Endothelial cell (in vitro differentiated cells): ENCODE results near the gene CR1L. TPM values are rescaled to one million over a fixed set of nuclear protein-coding genes. Genes with fewer than 3 reads are reported as not detected.
"Not testable (repeated sequence)": the region's sequence is repeated elsewhere in the genome, so short reads cannot be mapped to it uniquely, and the experiment has no call there.

Experiments
- DNase-seq: peaks from one replicate; pipeline ENCODE4 v3.0.0; 2021; ENCODE audit warnings: low spot score
- H3K27ac Mint-ChIP-seq: one replicate; pipeline ENCODE4 v1.8.0; 2021; ENCODE audit warnings: mixed read lengths, inconsistent platforms; ENCODE audit not compliant: unreplicated experiment
- H3K27me3 Mint-ChIP-seq: one replicate; pipeline ENCODE4 v1.8.0; 2021; ENCODE audit warnings: mild to moderate bottlenecking, moderate library complexity, mixed read lengths, inconsistent platforms; ENCODE audit not compliant: unreplicated experiment
- H3K36me3 Mint-ChIP-seq: one replicate; pipeline ENCODE4 v1.8.0; 2021; ENCODE audit warnings: mild to moderate bottlenecking, low read depth, mixed read lengths, inconsistent platforms; ENCODE audit not compliant: unreplicated experiment
- H3K4me1 Mint-ChIP-seq: one replicate; pipeline ENCODE4 v1.8.0; 2021; ENCODE audit warnings: mild to moderate bottlenecking, mixed read lengths, inconsistent platforms; ENCODE audit not compliant: unreplicated experiment
- H3K4me3 Mint-ChIP-seq: one replicate; pipeline ENCODE4 v1.8.0; 2021; ENCODE audit warnings: mild to moderate bottlenecking, mixed read lengths, inconsistent platforms; ENCODE audit not compliant: unreplicated experiment
- H3K9me3 Mint-ChIP-seq: one replicate; pipeline ENCODE4 v1.8.0; 2021; ENCODE audit warnings: mixed read lengths, inconsistent platforms; ENCODE audit not compliant: unreplicated experiment
- total RNA-seq: library from RNA; stranded (reverse); fragmentation: NEBNext Ultra II Directional; extraction: Animal tissue kit (Norgen Biotek cat#: 25700); gene quantifications from one replicate; pipeline ENCODE4 v1.2.1, GENCODE V29; 2021; ENCODE audit not compliant: unreplicated experiment
- TF ChIP-seq, protein P1 (sequence below): fragments of 200-600 bp; sonication (generic); IDR thresholded peaks from one replicate; pipeline ENCODE4 v1.5.0; 2021; ENCODE audit warnings: antibody characterized with exemption; ENCODE audit not compliant: unreplicated experiment

CR1L gene
- total RNA-seq, 1 donor from 2014 or later, result 48.0 TPM

DNA sequence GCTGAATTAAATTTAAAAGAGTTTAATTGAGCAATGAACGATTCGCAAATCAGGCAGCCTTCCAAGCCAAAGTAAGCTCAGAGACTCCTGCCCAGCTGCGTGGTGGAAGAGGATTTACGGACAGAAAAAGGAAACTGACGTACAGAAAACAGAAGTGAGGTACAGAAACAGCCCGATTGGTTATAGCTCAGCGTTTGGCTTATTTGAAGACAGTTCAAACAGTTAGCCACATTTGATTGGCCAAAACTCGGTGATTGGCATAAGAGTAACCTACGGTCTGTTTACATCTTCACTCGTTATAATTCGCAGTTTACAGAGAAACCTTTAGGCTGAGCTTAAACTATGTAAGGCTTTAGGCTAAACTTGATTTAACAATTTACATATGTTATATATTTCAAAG is 46.9 kb downstream of the CR1L start:
- Mint-ChIP-seq H3K4me3 (no peak overlapping the region), H3K4me1 (peaks cover 2% of the 10 kb centered on the region), H3K27ac (no peak overlapping the region), H3K36me3 (peaks cover 13% of the 10 kb centered on the region), H3K9me3 (no peaks in the 10 kb centered on the region), H3K27me3 (no peaks in the 10 kb centered on the region)
- no peak for DNase-seq
- TF ChIP-seq, protein P1, sequence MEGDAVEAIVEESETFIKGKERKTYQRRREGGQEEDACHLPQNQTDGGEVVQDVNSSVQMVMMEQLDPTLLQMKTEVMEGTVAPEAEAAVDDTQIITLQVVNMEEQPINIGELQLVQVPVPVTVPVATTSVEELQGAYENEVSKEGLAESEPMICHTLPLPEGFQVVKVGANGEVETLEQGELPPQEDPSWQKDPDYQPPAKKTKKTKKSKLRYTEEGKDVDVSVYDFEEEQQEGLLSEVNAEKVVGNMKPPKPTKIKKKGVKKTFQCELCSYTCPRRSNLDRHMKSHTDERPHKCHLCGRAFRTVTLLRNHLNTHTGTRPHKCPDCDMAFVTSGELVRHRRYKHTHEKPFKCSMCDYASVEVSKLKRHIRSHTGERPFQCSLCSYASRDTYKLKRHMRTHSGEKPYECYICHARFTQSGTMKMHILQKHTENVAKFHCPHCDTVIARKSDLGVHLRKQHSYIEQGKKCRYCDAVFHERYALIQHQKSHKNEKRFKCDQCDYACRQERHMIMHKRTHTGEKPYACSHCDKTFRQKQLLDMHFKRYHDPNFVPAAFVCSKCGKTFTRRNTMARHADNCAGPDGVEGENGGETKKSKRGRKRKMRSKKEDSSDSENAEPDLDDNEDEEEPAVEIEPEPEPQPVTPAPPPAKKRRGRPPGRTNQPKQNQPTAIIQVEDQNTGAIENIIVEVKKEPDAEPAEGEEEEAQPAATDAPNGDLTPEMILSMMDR, result no peak

DNA sequence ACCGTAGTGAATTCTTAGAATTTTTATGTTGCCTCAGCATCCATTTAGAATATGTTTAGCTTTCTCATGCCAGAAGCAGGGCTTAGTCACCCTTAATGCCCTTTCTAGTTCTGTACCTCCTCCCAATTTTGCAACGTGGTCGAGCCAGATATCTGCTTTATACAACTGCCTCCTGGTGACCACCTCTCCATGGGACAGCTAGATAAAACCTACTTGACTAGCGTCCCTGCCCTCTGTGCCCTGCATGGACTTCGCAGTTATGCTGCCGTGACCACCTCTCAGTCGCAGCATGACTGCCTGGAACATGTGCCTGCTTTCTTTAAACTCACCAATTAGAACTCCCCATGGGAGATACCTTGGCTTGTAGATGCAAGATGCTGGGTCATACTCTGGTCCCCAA is 47.4 kb downstream of the CR1L start:
- H3K4me3 Mint-ChIP-seq, H3K9me3 Mint-ChIP-seq, H3K27me3 Mint-ChIP-seq, H3K4me1 Mint-ChIP-seq, H3K27ac Mint-ChIP-seq, DNase-seq: not testable (repeated sequence)
- peaks cover 13% of the 10 kb centered on the region for H3K36me3 Mint-ChIP-seq

DNA sequence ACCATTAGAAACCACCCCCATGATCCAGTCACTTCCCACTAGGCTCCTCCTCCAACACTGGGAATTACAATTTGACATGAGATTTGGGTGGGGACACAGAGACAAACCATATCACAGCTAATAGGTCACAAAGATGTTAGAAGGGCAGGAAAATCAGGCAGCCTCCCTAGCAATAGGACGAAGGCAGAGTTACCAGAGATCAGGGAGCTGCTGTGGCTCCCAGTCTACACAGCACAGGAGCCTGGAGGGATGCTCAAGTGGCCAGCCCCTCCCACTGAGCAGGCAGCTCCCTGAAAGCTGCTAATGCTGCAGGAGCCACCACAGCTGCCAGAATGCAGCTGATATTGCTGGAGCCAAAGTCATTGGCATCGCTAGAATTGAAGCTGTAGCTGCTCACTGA is 51.0 kb downstream of the CR1L start:
- DNase-seq, result no peak

GRCh38 chr1:207698822-207699483 is 54.0 kb downstream of the CR1L start:
- H3K4me3 Mint-ChIP-seq, result no peak overlapping the region

More for the DNA sequence above, 51.0 kb downstream of the CR1L start:
- Mint-ChIP-seq H3K36me3 (peaks cover 19% of the 10 kb centered on the region), H3K27me3 (no peaks in the 10 kb centered on the region), H3K9me3 (no peaks in the 10 kb centered on the region), H3K4me1 (peaks cover 12% of the 10 kb centered on the region), H3K4me3 (no peak overlapping the region), H3K27ac (no peak overlapping the region)
- TF ChIP-seq, protein P1, result no peak

GRCh38 chr1:207702317-207702716 is 57.4 kb downstream of the CR1L start:
- H3K4me3 Mint-ChIP-seq, result no peak overlapping the region
- H3K4me1 Mint-ChIP-seq, result peaks cover 7% of the 10 kb centered on the region
- no peak for DNase-seq
- H3K27ac Mint-ChIP-seq, result no peak overlapping the region
- no peaks in the 10 kb centered on the region for H3K27me3 Mint-ChIP-seq
- peaks cover 5% of the 10 kb centered on the region for H3K36me3 Mint-ChIP-seq
- H3K9me3 Mint-ChIP-seq, result no peaks in the 10 kb centered on the region
- TF ChIP-seq, protein P1, result no peak

More at GRCh38 chr1:207698822-207699483, 54.0 kb downstream of the CR1L start:
- Mint-ChIP-seq H3K36me3 (peaks cover 19% of the 10 kb centered on the region), H3K4me1 (peaks cover 12% of the 10 kb centered on the region), H3K27ac (no peak overlapping the region), H3K9me3 (no peaks in the 10 kb centered on the region), H3K27me3 (no peaks in the 10 kb centered on the region)
- TF ChIP-seq, protein P1, result peak; percentile 72
- DNase-seq, result peak; percentile 72
